Smooth muscle cell of the brain vasculature (primary cell): Measurements from ENCODE around the gene RAB37.

Experiments
- DNase-seq: peaks from one replicate; pipeline ENCODE4 v3.0.0-alpha.2; 2012; ENCODE audit warnings: low read depth, low spot score

Gene RAB37

DNA sequence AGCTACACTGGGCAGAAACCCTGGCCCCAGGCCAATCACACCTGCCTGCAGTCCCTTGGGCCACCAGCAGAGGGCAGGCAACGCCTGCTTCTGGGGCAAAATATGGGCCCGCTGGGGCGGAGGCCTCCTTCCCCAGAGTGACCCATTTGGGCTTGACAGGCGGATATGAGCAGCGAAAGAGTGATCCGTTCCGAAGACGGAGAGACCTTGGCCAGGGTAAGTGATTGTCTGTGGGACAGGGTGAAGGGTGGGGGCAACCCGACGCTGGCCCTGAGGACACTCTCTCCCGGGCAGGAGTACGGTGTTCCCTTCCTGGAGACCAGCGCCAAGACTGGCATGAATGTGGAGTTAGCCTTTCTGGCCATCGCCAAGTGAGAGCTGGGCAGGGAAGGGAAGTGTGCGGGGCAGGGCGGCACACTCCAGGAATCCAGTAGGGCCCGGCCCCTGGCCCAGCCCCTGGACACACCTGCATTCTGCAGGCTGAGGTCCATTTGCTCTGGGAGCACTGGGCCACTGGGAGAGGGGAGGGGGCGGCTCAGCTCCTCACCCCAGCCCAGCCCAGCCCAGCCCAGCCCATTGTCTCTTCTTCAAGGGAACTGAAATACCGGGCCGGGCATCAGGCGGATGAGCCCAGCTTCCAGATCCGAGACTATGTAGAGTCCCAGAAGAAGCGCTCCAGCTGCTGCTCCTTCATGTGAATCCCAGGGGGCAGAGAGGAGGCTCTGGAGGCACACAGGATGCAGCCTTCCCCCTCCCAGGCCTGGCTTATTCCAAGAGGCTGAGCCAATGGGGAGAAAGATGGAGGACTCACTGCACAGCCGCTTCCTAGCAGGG is 7.9 kb downstream of the RAB37 start:
- peak; percentile 54 for DNase-seq

DNA sequence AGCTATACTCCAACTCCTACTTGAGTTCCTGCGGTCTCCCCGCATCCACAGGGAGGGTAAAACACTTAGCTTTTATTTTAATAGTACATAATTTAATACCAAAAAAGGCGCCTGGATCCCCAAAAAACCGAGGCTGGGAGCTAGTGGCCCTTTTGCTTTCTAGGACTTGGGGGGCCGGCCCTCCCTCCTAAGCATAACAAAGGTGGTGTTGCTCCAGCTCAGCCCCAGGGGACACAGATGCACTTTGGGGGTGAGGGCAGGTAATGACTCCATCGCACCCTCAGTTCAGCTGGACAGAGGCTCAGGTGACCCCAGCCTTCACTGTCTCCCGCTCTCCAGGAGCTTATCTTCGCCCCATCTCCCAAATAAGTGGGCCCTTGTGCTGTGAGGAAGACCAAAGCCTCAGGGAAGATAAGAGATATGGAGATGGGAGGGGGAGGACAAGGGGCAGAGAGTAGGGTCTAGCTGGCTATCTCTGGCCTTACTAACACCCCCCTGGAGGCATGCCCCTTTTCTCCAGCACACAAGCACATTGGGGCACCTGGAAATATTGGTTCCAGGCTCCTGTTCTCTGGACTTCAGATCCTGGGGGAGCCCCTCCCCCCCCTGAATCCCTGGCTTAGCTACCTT is 8.6 kb downstream of the RAB37 start:
- no peak for DNase-seq

DNA sequence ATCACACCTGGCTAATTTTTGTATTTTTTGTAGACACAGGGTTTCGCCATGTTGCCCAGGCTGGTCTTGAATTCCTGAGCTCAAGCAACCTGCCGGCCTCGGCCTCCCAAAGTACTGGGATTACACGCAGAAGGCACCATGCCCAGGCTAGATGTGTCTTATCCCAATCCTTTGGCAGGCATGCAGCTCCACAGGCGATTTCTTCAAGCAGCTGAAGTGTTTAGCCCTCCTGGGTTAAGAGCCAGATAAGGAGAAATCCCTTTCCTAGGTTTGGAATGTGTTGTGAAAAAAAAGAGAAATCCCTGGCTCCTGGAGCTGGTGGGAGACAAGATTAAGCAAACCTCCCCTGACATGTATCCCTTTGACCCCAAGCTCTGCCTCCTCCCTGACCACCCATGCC is 9.3 kb downstream of the RAB37 start:
- DNase-seq = no peak

DNA sequence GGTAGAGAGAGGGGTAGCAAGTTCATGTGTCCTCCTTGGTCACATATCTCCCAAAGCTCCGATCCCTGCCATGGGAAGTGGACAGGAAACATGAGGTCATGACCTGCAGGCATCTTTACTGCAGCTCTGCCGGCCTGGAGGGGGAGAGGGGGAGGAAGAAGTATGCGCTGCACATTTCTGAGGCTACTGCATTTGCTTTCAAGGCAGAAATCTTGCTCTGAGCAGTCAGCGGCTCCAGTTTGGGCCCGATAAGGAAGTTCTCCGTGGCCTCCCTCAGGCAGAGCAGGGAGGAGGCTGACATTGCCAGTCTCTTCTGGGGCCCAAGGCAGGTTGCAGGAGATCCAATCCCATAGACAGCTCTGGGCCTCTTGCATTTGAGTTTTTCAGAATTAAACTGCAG is 9.9 kb downstream of the RAB37 start:
- DNase-seq = no peak

DNA sequence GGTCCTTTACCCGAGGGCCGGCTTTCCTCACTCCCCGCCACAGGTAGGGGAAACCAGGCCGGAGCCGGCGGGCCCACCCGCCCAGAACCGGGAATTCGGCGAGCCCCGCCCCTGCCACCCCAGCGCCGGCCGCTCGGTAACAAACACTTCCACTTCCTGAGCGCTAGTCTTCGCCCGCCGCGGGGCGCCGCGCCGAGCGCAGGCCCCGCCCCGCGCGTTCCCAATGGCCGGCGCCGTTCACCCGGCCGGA is 11.1 kb downstream of the RAB37 start:
- DNase-seq = no peak

DNA sequence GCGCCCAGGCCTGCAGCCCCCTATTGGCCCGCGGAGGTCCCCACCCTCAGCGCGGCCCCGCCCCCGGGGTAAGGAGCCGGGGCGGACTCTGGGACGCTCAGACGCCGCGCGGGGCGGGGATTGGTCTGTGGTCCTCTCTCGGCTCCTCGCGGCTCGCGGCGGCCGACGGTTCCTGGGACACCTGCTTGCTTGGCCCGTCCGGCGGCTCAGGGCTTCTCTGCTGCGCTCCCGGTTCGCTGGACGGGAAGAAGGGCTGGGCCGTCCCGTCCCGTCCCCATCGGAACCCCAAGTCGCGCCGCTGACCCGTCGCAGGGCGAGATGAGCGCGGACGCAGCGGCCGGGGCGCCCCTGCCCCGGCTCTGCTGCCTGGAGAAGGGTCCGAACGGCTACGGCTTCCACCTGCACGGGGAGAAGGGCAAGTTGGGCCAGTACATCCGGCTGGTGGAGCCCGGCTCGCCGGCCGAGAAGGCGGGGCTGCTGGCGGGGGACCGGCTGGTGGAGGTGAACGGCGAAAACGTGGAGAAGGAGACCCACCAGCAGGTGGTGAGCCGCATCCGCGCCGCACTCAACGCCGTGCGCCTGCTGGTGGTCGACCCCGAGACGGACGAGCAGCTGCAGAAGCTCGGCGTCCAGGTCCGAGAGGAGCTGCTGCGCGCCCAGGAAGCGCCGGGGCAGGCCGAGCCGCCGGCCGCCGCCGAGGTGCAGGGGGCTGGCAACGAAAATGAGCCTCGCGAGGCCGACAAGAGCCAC is 11.6 kb downstream of the RAB37 start, which contains the start of gene NHERF1:
Gene NHERF1, plus strand, starts transcription at position 100 of the 750 bp plus-strand sequence. Its CDS starts 219 bp downstream, at position 319.
- DNase-seq = peak; percentile 68

DNA sequence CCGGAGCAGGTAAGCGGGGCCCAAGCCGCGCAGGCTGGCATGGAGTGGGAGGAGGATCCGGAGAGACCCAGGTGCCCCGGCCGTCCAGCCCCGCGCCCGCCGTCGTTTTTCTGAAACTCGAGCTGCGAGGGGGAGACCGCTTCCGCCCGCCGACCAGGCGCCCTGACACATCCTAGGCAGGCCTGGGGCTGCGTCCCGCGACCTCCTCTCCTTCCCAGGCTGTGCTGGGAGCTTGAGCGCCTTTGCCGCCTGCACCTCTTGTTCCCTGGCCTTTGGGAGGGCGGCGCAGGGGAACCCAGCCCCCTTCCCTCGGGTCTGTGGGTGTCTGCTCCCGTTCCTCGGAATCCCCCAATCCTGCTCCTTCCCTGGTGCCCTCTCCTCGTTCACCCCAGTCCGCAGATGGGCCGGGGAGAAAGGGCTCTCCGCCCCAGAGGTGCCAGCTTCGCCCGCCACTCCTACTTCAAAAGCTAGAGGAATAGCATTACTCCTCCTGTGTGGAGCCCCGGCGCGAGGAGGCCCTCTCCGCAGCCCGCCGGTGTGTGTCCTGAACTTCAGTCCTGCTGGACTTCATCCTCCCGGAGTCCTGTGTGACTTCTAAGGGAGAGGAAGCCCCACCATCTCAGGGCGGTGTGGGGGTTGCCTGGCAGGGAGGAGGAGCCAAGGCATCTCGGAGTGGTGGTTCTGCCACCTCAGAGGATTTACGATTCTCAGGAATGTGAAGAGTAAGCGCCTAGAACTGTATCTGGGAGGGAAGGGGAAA is 12.4 kb downstream of the RAB37 start:
- DNase-seq = no peak

DNA sequence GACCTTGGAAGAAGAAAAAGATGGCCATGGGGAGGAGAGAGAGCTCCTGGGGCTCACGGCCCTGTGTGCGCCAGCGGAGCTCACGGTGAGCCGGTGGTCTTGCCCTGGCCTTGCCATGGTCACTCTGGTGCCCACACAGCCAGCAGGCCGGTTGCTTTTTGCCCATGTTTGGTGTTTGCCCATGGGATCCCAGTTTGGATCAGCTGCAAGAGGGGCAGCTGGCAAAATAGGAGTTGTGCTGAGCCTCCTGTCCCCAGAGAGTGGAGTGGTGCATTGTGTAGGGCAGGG is 12.9 kb downstream of the RAB37 start:
- no peak for DNase-seq

DNA sequence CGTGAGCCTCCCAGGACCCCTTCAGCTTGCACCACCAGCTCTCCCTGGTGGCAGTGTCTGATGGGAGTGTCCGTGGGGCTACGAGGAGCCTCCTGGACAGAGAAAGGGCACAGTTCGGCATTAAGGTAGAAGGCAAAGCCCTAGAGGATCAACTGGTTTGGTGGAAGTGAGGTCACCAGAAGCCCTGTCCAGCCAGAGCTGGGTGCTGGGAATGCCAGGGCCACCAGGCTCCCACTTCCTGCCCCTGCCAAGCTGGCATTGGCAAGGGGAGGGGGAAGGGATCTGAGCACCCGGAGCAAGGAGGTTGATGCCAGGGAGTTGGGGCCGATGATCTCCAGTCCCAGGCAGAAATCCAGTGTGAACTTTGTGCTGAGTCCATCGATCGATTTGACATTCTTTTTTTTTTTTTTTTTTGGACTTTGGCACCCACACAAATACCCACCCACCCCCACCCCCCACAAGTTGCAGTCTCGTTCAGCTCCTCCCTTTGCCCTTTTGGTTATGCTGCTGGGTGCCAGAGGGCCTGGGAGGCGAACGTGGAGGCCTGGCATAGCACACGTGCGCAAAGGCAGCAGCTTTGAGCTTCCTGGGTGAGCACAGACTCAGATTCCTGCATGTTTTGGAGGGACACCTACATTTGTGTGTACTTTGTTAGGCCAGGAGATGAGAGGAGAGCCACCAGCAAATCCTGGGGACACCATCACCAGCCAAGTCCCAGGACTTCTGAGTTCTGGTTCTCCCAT is 13.4 kb downstream of the RAB37 start:
- no peak for DNase-seq

DNA sequence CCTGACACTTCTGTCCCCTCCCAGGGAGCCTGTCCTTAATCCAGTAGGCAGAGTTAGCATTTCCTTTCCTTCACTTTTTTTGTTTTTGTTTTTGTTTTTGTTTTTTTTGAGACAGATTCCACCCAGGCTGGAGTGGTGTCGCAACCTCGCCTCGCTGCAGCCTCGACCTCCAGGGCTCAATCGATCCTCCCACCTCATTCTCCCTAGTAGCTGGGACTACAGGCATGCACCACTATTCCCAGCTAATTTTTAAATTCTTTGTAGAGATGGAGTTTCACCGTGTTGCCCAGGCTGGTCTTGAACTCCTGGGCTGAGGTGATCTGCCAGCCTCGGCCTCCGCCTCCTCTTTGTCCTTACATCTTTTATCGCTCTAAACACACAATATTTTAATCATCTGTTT is 15.4 kb downstream of the RAB37 start:
- DNase-seq = no peak

DNA sequence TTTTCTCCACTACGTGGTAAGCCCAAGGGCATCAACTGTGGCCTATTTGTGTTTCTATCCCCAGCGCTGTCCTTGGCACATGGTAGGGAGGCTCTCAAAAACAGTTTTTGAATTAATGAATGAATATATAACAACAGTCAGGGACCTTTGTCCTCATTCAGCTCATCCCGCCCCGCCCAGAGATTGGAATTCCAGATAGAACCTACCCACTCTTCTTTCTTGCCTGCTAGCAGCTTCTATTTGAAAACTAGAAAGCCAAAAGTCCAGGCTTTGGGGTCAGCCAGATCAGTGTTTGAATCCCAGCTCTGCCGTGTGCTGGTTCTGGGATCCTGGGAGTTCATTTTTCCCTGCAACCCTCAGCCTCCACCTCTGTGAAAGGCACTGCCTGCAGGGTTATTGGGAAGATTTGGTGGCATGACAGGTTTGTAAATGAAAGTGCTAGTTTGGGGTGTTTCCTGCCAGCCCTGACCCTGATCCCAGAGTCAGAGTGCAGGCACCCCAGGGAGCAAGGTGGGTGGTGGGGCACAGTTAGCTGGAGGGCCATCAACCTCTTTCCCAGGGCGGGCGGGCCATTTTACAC is 15.9 kb downstream of the RAB37 start:
- no peak for DNase-seq

DNA sequence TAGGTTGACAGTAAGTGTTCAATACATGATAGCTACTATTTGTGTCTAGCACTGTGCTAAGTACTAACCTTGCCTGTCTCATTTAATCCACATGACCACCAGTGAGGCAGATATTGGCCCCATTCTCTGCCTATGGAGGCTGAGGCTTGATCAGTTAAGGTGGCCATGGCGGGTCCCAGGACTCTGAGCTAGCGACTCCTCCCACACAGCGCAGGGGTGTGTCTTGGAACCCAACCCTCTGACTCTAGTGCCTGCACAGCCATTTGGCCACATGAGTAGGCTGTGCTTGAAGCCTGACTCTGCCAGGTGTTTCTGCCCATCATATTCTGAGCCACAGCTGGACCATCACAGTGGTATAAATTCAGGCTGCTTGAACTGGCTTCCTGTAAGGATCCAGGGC is 17.8 kb downstream of the RAB37 start:
- DNase-seq = no peak

DNA sequence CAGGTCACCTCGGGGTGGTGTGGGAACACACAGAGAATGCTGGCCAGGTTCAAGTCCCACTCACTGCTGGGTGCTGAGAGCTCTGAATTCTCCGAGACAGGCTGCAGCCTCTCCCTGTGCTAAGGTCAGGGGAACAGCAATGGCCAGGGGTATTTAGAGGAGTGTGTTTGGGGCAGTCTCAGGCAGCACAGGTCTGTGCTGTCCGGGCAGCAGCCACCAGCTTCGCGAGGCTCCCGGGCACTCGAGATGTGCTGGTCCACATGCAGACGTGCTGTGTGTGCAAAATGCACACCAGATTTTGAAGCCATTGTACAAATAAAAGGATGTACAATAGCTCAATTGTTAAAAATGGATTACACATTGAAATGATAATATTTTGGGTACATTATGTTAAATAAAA is 18.5 kb downstream of the RAB37 start:
- DNase-seq = no peak

DNA sequence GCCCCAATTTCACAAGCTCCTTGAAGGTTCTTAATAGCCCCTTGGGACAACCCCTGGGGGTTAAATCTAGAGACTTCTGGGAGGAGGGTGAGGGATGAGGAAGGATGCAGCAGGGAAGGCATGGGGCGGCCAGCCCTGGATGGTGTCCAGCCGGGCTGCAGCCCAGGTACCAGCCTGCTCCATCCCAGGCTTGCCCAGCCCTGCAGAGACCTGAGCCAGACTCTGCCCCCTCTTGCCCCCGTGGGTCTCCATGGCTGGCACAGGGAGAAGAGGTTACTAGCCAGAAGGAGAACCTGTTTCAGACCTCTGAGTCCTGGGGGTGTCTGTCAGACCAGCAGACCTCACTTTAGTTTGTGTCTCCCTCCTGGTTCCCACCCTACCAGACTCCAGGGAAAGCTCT is 19.8 kb downstream of the RAB37 start:
- DNase-seq = no peak

DNA sequence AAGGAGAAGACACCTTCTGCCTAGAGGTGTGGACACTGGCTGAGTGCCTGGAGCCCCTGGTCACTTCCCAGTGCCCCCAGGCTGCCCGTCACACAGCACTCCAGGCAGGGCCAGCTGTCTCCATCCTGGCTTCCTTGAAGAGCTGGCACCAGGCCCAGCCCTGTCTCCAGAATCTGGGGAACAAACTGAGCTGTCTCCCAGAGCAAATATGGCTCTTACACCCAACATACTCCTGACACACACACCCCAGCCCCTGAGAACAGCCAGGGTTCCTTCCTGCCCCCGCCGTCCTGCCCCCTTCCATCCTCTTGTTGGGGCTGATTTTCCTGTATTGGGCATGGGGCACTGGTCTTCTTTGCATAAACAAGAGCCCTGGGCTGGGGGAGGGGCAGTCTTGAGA is 20.4 kb downstream of the RAB37 start:
- no peak for DNase-seq

DNA sequence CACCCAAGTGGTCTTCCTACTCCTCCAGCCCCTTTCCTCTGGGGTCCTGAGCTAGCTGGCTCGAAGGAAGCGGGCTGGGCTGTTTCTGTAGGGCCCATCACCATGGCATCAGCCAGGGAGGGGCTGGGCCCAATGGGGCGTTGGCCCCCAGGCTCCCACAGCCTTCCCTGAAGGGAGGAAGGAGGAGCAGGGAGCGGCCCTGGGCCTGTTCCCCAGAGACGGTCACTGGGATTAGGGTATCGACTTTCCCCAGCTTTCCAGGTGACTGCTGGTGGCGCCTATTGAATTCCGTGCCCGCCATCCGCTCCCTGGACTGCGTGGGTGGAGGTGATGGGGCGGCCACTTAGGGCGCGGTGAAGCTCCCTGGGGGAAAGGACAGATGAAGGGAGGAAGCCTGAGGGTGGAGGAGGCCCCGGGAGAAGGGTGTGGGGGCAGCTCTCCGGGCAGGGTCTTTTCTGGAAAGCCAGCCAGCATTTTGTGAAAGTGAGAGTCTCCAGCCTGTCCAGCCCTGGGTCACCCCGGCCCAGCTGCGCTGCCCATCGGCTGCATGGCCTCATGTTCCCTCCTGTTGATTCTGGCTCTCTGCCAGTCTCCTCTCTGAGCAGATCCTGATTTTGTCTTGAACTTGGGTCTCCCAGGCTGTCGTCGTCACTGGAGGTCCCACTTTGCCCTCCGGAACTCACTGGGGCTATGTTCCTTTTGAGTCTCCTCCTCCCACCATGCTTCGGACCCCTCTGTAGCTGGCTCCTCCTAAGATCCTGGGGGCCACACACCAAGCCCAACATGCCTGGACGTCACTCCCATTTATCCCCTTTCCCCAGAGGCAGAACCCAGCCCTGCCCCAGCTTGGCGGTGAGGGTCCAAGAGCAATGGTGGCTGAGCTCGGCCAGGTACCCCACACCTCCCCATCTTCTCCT is 21.1 kb downstream of the RAB37 start:
- peak; percentile 50 for DNase-seq

DNA sequence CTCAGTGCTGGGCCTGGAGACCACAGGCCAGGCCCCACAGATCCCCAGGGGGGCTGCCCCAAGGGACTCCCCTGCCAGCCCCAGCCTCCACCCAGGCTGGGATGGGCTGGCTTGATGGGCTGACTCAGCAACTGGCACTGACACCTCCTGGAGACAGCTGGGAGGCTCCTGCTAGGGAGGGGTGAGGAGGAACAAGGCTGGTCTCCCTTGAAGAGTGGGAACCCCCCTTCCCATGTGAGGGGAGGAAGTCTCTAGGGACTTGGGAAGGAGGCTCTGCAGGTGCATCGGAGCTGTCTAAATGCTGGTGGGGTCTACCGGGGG is 21.8 kb downstream of the RAB37 start:
- no peak for DNase-seq

DNA sequence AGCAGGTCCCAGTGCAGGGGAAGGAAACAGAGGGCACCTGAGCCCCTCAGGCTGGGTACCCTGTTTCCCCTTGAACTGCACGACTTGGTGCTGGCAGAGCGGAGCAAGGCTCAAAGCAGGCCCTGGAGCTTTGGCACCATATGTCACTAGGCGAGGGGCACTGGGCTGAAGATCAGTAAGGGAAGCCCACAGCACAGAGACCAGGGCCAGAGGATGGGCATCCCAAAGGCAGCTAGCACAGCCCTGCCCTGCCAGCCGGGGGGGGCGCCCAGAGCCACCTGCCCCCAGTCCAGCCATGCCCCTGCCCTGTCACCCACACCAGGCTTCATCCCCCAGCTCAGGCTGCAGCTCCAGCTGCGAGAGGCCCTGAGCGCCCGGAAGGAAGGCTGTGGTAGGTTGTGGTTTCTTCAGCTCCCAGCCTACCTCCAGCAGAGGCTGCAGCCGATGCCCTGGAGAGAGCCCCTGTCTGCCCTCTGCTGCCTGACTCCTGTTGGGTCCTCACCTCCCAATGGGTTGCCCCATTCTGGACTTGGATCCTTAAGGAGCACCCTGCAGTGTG is 22.3 kb downstream of the RAB37 start:
- no peak for DNase-seq

DNA sequence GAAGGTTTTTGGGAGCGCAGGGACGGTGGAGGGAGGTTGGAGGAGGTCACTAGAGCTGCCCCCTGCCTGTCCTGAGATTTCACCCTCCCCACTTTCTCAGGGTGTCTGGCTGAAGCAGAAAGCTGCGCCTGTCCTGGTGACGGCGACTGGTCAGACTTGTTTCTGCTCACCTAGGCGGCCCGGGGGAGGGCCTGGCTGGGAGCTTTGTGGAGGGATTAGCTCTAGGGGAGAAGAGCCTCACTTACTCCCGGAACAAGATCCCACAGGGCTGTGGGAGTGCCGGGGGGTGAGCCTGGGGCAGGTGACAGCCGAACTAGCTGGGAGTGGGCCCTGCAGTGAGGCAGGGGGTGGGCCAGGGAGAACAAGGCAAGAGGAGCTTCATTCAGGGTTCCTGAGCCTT is 22.9 kb downstream of the RAB37 start:
- no peak for DNase-seq
